NCI-H2196 treated with DMSO at 0.1 percent for 48 hours (cell line): Measurements from ENCODE around the gene WRNIP1.
A peak's percentile ranks its signal among the peaks of the same experiment; 100 is the strongest.

ENCODE experiments used
- DNase-seq: peaks from one replicate; lab custom pipeline; 2025; ENCODE audit not compliant: unreplicated experiment; lab: John Stamatoyannopoulos, UW

WRNIP1 gene

DNA sequence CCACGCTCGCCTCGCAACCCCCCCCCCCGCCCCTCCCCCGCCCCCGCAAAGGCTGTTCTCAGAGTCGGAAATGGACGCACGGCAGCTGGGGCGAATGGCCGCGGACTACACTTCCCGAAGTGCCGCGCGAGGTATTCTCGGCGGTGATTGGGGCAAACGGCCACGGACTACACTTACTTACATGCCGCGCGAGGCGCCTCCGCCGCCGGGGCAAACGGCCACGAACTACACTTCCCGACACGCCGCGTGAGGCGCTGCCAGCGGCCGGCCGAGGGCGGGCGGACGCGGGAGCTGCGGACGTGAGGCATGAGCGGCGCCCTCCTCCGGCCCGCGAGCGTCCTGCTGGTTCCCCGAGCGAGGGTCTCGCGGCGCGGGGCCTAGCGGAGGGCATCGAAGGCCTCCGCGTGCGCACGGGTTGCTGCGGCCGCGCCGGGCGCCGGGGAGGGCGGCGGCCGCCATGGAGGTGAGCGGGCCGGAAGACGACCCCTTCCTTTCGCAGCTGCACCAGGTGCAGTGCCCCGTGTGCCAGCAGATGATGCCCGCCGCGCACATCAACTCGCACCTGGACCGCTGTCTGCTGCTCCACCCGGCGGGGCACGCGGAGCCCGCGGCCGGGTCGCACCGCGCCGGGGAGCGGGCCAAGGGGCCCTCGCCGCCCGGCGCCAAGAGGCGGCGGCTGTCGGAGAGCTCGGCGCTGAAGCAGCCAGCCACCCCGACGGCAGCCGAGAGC is at the start of gene WRNIP1:
TSS of gene WRNIP1 (plus strand) at position 228 of the 730 bp plus-strand sequence. CDS start at position 458, 230 bp downstream.
- peak; percentile 96 for DNase-seq

- no peak for DNase-seq
Measured at GRCh38 chr6:2715737-2716136, 49.5 kb upstream of the WRNIP1 start.

- DNase-seq: no peak
Measured at GRCh38 chr6:2716936-2717700, 48.1 kb upstream of the WRNIP1 start.

- no peak for DNase-seq
Measured at GRCh38 chr6:2718334-2719092, 46.7 kb upstream of the WRNIP1 start.

DNA sequence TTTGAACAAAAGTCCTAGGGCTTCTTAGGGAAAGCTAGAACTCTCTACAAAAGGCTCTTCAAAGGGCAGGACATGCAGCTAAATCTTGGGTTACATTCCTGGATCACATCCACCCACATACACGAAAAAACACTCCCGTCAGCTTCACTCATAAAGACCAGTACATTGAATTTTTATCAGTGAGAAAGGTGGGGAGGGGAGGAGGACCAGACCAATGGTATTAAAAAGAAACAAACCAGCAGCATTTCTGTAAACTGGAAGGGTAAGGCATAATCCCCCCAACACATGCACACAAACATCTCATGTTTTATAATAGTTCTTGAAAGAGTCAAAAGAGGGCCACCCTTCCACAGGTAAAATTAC is 46.1 kb upstream of the WRNIP1 start:
- DNase-seq: no peak

DNA sequence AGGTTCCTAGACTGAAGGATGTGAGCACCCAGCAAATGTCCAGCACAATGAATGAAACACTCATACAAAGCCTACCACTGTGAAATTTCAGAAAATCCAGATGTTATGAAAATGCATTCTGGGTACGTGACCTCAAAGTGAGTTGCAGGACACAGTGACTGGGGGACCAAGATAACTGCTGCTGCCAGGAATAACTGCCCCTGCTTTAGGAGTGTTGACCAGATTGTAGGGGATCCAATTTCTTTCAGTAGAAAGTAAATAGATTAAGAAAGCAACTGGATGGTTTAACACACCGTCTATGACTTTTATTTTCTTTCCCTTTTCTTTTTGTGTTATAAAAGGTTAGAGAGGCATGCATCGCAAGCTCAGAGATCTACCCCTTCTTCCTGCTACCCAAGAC is 44.0 kb upstream of the WRNIP1 start:
- DNase-seq: no peak

GRCh38 chr6:2725364-2725988 is 39.7 kb upstream of the WRNIP1 start:
- no peak for DNase-seq

DNA sequence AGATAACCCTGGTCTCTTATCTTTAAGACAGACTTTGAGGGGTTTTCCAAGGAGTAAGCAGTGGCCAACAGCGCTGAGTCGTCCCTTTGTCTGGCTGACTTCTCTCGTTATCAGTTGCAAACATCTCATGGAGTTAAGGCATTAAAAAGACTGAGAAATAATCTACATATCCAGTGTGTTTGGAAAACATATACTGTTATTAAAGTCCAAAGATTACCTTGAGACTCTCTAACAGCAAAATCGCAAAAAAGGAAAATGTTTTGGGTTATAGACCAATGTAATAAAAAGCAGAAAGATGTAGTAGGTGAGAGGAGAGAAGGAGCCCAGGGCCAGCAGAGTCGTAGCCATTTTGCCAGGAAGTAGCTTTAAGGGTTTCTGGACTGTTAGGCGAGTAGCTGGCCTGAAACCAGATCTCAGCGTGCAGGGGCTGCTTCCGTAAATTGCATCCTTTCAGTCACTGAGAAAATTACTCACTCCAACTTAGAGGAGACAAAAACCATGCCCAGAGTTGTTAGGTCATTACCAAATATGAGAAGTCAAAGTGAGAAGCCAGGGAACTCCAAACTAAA is 39.1 kb upstream of the WRNIP1 start:
- DNase-seq: no peak

- no peak for DNase-seq
Measured at GRCh38 chr6:2729921-2730320, 35.3 kb upstream of the WRNIP1 start.

GRCh38 chr6:2730353-2731107 is 34.7 kb upstream of the WRNIP1 start:
- no peak for DNase-seq

GRCh38 chr6:2731281-2731909 is 33.8 kb upstream of the WRNIP1 start:
- DNase-seq: no peak

DNA sequence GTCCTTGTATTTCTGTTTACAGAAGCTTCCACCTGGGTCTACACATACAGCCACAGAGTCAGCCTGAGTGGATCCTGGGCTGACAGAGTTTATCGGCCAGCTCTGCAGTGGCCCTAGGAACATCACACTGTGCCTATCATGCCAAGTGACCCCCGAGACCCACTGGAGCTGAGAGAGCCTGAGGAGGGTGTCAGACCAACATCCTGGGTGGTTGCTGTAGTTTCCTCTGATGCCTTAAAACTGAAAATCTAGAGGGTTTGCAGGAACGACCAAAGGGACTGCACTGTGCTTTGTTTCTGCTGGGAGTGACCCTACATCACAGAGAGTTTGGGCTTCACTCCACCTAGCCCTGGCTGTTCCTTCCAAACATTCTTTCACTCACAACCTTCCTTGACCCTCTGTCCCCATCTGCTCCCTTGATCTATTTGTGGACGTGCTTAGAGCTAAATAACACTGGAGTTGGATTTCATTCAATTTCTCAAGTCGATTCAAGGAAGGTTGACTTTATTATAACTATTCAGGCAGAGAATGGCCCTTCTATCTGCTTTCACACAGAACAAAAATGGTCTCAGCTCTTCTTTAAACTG is 32.6 kb upstream of the WRNIP1 start:
- DNase-seq: no peak

DNA sequence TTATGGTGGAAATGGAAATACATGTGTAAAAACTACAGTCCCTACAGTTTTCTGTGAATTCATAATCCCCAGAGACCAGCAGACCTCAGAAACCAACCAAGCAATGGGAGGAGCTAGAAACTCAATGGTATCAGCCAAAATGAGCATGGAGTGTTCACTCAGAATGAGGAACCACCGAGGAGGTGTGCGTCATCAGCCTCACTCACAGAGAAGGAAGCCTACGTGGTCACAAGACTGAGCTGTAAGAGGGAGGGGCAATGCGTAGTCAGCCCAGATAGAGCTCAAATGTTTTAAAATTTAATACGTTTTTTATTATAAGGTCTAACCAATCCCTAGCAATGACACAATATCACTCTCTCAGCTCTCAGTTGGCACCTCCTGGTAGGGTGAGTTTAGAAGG is 31.9 kb upstream of the WRNIP1 start:
- no peak for DNase-seq

- DNase-seq: no peak
Measured at GRCh38 chr6:2733736-2734480, 31.3 kb upstream of the WRNIP1 start.

DNA sequence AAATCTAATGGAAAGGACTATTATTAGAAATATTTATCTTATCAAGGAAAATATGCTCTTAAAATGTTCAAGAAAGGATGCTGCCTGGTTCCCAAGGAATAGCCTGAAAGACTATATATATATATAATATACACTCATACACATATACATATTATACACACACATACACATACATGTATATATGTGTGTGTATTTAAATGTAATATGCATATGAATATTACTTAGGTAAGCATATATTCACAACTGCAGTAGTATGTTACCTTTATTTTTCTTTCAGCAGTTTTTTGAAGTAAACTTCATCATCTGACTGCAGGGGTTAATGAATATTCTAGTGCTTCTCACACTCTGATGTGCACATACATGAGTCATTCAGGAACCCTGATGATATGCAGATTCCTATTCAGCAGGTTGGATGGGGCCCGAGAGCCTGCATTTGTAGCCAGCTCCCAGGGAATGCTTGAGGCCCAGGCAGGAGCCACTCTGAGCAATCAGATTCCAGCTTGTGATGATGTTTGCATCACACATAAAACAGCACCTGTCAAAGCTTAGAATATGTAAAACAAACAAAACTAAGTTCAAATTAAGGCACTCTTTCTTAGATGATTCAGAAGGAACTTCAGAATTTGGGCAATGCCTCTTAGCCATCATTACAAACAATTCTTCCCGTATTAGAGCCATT is 30.6 kb upstream of the WRNIP1 start:
- DNase-seq: no peak

- no peak for DNase-seq
Measured at GRCh38 chr6:2737885-2738284, 27.3 kb upstream of the WRNIP1 start.

DNA sequence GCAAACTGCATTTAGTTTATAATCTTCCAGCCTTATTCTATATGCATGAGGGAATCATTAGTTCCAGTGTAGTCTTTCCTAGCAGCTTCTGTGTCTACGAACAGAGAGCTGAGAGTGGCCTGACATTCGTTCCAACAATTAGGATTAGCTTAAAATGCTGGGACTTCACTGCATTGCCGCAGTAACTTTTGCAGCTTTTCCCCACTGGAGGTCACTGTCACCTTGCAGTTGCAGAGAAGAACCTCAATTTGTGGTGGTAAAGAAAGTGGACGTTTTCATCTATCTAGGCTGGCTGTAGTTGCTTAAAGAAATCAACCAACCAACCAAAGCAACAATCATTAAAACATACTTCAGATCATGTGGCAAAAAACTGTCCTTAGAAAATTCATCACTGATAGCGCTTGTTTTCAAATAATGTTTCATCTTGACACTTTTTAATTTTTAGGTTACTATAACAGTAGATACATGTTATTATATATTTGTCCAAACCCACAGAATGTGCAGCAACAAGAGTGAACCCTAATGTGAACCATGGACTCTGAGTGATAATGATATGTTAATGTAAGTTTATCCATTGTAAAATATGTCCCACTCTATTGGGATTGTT is 26.7 kb upstream of the WRNIP1 start:
- no peak for DNase-seq

GRCh38 chr6:2739335-2739734 is 25.9 kb upstream of the WRNIP1 start:
- no peak for DNase-seq
